NT2/D1 (cell line): ENCODE results near the gene DIS3L2.

Experiments
- DNase-seq: peaks from one replicate; pipeline ENCODE4 v3.0.0-alpha.2; 2011; ENCODE audit warnings: low read depth, low spot score
- H3K27me3 ChIP-seq: 2 replicates; pipeline ENCODE4 v1.6.0; 2011; ENCODE audit warnings: mild to moderate bottlenecking; ENCODE audit not compliant: insufficient read length, insufficient read depth
- H3K36me3 ChIP-seq: 2 replicates; pipeline ENCODE4 v1.6.1; 2011; ENCODE audit warnings: mild to moderate bottlenecking, low read length, mixed read lengths; ENCODE audit not compliant: insufficient read depth, insufficient read length
- H3K4me1 ChIP-seq: 2 replicates; pipeline ENCODE4 v1.5.1; 2011; ENCODE audit not compliant: insufficient read depth, insufficient read length
- H3K4me3 ChIP-seq: 2 replicates; pipeline ENCODE4 v1.5.1; 2011; ENCODE audit warnings: low read depth; ENCODE audit not compliant: insufficient read length
- H3K9ac ChIP-seq: 2 replicates; pipeline ENCODE4 v1.6.0; 2011; ENCODE audit warnings: low read depth; ENCODE audit not compliant: insufficient read length
- H3K9me3 ChIP-seq: 2 replicates; pipeline ENCODE4 v1.5.1; 2011; ENCODE audit warnings: mild to moderate bottlenecking, low read length; ENCODE audit not compliant: insufficient read depth
- SUZ12 ChIP-seq: IDR thresholded peaks from 2 replicates; pipeline ENCODE4 v1.6.1; 2011; ENCODE audit not compliant: insufficient read length, insufficient read depth; ENCODE audit errors: extremely low read depth
- YY1 ChIP-seq: IDR thresholded peaks from 2 replicates; pipeline ENCODE4 v1.6.1; 2011; ENCODE audit not compliant: insufficient read length, insufficient read depth
- ZNF274 ChIP-seq: IDR thresholded peaks from 2 replicates; pipeline ENCODE4 v1.6.1; 2011; ENCODE audit warnings: mild to moderate bottlenecking, low read depth, low read length

The DIS3L2 gene

DNA sequence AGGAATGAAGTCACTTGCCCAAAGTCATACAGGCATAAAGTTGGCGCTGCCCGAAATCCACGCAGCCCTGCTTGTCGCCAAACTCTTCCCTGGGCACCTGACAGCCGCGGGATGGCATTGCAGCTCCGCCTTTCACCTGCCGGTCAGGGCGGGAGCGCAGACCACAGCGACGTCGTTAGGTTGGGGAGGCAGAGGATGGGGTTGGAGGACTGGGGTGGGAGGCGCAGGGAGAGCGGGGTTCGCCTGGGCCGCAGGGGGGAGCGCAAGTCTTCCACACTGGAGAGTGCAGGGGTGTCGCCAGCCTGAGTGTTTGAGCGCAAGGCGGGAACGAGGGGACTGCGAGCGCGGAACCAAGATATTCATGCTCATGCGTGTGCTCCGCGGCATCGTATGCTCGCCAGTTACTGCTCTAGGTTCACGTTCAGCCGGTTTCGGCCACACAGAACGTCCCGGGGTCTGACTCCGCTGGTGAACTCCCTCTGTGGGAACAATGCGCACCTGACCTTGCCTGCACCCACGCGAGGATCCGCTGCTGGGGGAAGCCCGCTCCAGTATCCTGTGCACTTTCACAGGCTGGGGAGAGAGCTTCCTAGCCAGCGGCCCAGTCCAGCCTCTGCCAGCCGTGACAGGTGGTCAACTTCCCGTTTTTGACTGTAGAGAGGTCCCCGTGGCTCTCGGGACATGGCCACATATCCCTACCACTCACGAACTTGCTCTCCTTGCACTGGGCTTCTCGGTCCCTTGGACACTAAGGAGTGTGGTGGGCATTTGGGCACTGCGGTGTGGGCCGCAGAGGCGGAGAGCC lies 34.5 kb upstream of the DIS3L2 start:
- Histone ChIP-seq H3K4me3 (peak overlapping the region; percentile 73), H3K36me3 (peaks cover 4% of the 10 kb centered on the region), H3K9ac (no peak overlapping the region), H3K27me3 (peaks cover 38% of the 10 kb centered on the region), H3K9me3 (peaks cover 16% of the 10 kb centered on the region; the same call in 1 of the 2 replicates), H3K4me1 (peaks cover 16% of the 10 kb centered on the region)
- TF ChIP-seq SUZ12, result no peak
- TF ChIP-seq YY1, result no peak
- TF ChIP-seq ZNF274, result no peak
- no peak for DNase-seq

DNA sequence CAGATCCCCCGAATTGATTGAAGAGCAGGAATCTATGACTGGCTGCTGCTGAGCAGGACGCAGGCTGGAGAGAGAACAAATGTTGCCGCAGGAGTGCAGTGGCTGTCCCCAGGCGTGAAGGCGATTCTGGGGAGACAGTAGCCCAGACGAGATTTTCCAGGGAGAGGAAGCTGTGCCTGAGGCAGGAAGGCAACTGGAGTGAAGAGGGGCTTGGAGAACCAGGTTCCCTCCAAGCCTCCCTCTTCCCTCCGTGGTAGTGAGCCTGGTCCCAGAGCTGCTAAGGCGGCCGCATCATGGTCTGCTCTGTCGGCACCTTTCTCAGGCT lies 34.0 kb upstream of the DIS3L2 start:
- no peak for TF ChIP-seq ZNF274
- TF ChIP-seq SUZ12, result no peak
- H3K27me3 ChIP-seq, result peaks cover 38% of the 10 kb centered on the region
- peaks cover 16% of the 10 kb centered on the region; the same call in 1 of the 2 replicates for H3K9me3 ChIP-seq
- H3K4me1 ChIP-seq, result peaks cover 11% of the 10 kb centered on the region
- no peak overlapping the region for H3K4me3 ChIP-seq
- peaks cover 4% of the 10 kb centered on the region for H3K36me3 ChIP-seq
- H3K9ac ChIP-seq, result no peak overlapping the region
- DNase-seq, result no peak

DNA sequence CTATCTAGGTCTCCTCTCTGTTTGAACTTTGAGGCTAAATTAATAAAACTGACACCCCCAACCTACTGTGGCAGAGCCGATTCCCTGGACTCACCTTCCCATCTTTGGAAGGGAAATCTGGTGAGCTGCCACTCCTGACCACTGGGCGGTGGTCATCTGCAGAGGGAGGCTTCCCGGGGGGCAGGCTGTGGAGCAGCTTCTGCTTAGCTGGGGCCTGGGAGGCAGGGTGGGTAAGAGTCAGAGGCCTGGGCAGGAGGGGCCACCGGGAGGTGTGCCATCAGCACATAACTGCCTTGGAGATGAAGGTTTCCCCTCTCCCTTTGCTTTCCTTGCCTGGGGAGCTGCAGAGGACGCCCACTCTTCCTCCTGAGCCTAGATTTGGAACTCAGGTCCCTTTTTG lies 33.0 kb upstream of the DIS3L2 start:
- DNase-seq, result no peak
- Histone ChIP-seq H3K27me3 (peaks cover 38% of the 10 kb centered on the region), H3K4me1 (peaks cover 11% of the 10 kb centered on the region)

DNA sequence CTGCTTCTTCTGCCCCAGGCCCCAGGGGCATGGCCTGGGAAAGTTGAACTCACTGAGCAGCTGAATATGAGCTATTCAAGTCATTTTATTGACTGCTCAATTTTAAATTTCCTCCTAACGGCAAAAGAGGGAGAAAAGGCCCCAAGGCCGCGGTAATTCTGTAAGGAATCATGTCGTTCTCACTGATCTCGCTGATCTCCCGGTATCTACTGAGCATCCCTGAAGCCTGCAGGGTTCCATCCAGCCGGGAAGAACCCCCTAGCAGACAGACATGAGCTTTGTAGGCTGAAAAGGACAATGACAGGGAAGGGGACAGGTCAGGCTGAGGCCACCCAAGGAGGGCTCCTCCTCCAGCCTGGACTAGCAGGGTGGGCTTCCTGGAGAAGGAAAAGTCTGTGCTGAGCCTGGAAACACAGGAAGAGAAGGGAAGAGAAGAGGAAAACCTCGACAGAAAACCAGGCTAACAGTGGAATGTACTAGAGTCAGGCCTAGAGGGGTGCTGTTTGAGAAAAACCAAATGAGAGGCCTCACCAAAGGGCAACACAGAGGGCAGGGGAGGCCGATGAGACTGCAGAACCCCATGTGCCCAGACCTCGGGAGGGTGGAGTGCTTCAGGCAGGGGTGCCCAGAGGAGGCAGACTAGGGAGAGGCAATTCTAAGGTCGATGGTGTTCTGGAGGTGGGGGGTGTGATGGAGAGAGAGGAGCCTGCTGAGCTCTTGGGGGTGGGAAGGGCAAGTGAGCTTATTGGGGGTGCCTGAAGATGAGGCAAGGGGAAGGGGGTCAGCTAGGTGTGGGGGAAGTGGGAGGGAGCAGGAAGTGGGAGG lies 32.4 kb upstream of the DIS3L2 start:
- peak overlapping the region; percentile 27 for H3K9ac ChIP-seq
- H3K27me3 ChIP-seq, result peaks cover 38% of the 10 kb centered on the region
- H3K36me3 ChIP-seq, result peaks cover 4% of the 10 kb centered on the region
- no peak for TF ChIP-seq SUZ12
- TF ChIP-seq ZNF274, result no peak
- no peak for TF ChIP-seq YY1
- H3K4me1 ChIP-seq, result peaks cover 10% of the 10 kb centered on the region
- DNase-seq, result no peak
- H3K4me3 ChIP-seq, result no peak overlapping the region
- peaks cover 16% of the 10 kb centered on the region; the same call in 1 of the 2 replicates for H3K9me3 ChIP-seq

More for the DNA sequence above, 33.0 kb upstream of the DIS3L2 start:
- H3K4me3 ChIP-seq, result no peak overlapping the region
- TF ChIP-seq ZNF274 (no peak), SUZ12 (no peak), YY1 (no peak)
- no peak overlapping the region for H3K9ac ChIP-seq
- H3K36me3 ChIP-seq, result peaks cover 4% of the 10 kb centered on the region
- H3K9me3 ChIP-seq, result peaks cover 16% of the 10 kb centered on the region; the same call in 1 of the 2 replicates

DNA sequence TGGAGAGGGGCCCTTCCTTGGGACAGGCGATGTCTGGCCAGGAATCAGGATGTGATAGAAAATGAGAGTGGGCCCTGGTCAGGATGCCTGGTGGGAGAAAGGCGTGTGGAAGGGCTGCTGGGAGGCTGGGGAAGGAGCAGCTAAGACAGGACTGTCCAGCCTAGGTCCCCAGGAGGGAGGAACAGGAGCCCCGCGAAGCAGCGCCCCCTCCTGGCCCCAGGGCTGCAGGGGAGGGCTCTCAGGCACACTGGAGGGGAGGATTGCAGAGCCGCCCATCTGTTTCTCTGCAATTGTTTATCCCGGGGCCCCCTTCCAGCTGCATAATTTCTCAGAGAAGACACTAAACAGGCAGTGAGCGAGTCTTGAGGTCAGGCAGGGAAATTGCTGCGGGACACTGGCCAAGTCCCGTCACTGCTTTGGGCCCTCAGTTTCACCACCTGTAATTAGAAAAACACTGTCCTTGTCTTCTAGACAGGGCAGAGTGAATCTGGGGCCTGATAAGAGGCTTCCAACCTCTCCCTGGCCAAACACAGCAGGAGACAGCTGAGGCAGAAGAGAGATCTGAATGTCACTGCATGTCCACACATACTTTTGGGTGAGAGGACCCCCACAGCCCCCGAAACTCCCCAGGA lies 31.4 kb upstream of the DIS3L2 start:
- Histone ChIP-seq H3K4me3 (no peak overlapping the region), H3K9ac (no peak overlapping the region), H3K9me3 (peaks cover 12% of the 10 kb centered on the region; the same call in 1 of the 2 replicates), H3K27me3 (peaks cover 32% of the 10 kb centered on the region), H3K4me1 (peaks cover 8% of the 10 kb centered on the region), H3K36me3 (no peaks in the 10 kb centered on the region)
- no peak for TF ChIP-seq YY1
- no peak for TF ChIP-seq SUZ12
- no peak for TF ChIP-seq ZNF274
- no peak for DNase-seq

DNA sequence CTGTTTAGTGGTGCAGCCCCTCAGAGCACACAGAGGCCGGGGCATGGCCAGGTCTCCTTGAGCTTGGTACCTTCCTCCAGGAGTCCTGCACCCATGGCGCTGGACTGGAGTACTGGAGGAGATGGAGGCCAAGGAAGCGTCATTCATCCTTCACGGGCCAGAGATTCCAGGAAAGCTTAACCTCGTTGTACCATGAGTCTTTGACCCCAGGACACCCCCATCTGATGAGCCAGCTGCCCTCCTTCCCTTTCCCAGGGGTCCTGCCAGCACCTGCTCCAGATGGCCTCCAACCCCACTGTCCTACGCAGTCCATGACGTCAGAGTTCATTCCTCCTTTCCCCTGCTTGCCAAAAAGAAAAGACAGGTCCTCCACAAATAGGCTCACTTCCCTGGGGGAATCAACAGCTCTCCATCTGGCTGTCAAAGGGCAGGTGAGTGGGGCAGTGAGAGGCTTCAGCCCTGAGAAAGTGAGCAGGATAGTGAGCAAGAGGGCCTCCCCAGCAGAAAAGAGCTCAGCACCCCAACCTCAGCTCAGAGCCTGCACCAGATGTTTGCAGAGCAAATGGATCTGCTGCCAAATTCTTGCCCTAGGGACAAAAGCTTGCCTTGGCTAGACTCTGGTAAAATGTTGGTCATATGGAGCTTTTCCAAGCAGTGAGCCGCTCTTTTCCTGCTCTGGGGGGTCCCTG lies 30.8 kb upstream of the DIS3L2 start:
- TF ChIP-seq SUZ12, result no peak
- TF ChIP-seq ZNF274, result no peak
- TF ChIP-seq YY1, result no peak
- Histone ChIP-seq H3K9me3 (peaks cover 12% of the 10 kb centered on the region; the same call in 1 of the 2 replicates), H3K36me3 (no peaks in the 10 kb centered on the region), H3K9ac (no peak overlapping the region), H3K4me3 (no peak overlapping the region), H3K27me3 (peaks cover 26% of the 10 kb centered on the region), H3K4me1 (peaks cover 8% of the 10 kb centered on the region)
- DNase-seq, result no peak
